GM13976 (cell line): ENCODE results near the gene DIP2B.

Experiments
- DNase-seq: peaks from one replicate; pipeline ENCODE4 v3.0.0; 2012; ENCODE audit warnings: low spot score
- CTCF ChIP-seq: IDR thresholded peaks from 2 replicates; pipeline ENCODE4 v1.5.1; 2012; ENCODE audit warnings: borderline replicate concordance, mild to moderate bottlenecking; ENCODE audit not compliant: insufficient read depth; ENCODE audit errors: extremely low read depth, missing control alignments, control extremely low read depth
- in situ Hi-C: fragments of 300-500 bp; cut with MboI; formaldehyde crosslinking; loops from one replicate; pipeline ENCODE4 v1.12.0; 2022; ENCODE audit warnings: low sequenced_read_pairs, mixed read lengths, inconsistent platforms; ENCODE audit not compliant: unreplicated experiment

The DIP2B gene

GRCh38 chr12:50545213-50545612, 40.4 kb downstream of the DIP2B start:
- in situ Hi-C loops: no loop called here
- DNase-seq: no peak
- no peak for TF ChIP-seq CTCF

- DNase-seq: no peak
- in situ Hi-C loops: no loop called here
- no peak for TF ChIP-seq CTCF
Observed at GRCh38 chr12:50545786-50546185, 41.0 kb downstream of the DIP2B start.

- in situ Hi-C loops: no loop called here
- DNase-seq: no peak
Observed at GRCh38 chr12:50546441-50547318, 41.9 kb downstream of the DIP2B start.

GRCh38 chr12:50547742-50548141, 43.0 kb downstream of the DIP2B start:
- in situ Hi-C loops: no loop called here
- no peak for TF ChIP-seq CTCF
- no peak for DNase-seq

More at GRCh38 chr12:50546441-50547318, 41.9 kb downstream of the DIP2B start:
- TF ChIP-seq CTCF: no peak

- no peak for TF ChIP-seq CTCF
- in situ Hi-C loops: no loop called here
- no peak for DNase-seq
Observed at GRCh38 chr12:50549885-50550284, 45.1 kb downstream of the DIP2B start.

GRCh38 chr12:50550530-50551223, 45.9 kb downstream of the DIP2B start:
- no peak for DNase-seq
- TF ChIP-seq CTCF: no peak
- in situ Hi-C loops: no loop called here
